ENCODE data around the gene PCDH1. TPM values are rescaled to one million over a fixed set of nuclear protein-coding genes. Genes with fewer than 3 reads are reported as not detected.

The PCDH1 gene
- total RNA-seq, 1 donor from 2014 or later, result 6.3 TPM

DNA sequence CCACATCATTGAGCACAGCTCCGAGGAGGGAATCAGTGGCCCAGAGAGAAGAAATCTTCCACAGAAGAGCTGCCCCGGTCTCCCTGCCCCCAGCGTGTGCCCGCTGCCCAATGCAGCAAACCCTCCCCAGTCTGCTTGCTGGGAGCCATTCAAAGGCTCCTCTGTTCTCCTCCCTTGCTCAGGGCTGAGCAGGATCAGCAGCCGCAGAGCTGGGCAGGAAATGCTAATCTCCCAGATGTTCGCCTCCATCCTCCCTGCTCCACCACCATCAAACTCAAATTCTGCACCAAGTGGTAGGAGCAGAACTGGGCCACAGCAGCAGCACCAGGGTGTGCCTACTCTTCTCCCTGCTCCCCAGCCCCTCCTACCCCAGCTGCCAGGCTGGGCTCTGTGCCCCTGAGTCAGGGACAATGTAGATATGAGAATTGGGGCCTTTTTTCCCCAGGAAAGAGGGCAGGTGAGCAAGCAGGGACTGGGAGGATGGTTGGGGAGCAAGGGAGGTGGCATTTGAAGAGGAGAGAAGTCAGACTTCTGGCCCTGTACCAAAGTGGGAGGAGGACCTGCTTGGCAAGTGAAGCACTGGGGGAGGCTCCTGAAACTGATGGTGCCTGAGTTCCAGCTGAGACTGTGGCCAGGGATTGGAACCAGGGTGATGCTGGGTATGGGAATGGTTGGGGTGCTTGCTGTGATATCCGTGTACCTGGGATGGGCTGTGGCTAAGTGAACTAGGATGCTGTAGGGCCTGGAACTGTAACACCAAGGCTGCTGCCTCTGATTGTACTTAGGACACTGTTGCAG is 1.9 kb upstream of the PCDH1 start:
- H3K27ac Mint-ChIP-seq (ENCODE audit: unreplicated experiment), result no peak overlapping the region
- H3K4me3 Mint-ChIP-seq (ENCODE audit: unreplicated experiment), result no peak overlapping the region
- H3K27me3 Mint-ChIP-seq (ENCODE audit: unreplicated experiment), result peaks cover 75% of the 10 kb centered on the region
- no peaks in the 10 kb centered on the region for H3K9me3 Mint-ChIP-seq (ENCODE audit: unreplicated experiment)
- peaks cover 25% of the 10 kb centered on the region for H3K4me1 Mint-ChIP-seq (ENCODE audit: unreplicated experiment)
- no peaks in the 10 kb centered on the region for H3K36me3 Mint-ChIP-seq (ENCODE audit: unreplicated experiment)
- no peak for DNase-seq (ENCODE audit: extremely low spot score, unreplicated experiment)
- TF ChIP-seq, protein P1, sequence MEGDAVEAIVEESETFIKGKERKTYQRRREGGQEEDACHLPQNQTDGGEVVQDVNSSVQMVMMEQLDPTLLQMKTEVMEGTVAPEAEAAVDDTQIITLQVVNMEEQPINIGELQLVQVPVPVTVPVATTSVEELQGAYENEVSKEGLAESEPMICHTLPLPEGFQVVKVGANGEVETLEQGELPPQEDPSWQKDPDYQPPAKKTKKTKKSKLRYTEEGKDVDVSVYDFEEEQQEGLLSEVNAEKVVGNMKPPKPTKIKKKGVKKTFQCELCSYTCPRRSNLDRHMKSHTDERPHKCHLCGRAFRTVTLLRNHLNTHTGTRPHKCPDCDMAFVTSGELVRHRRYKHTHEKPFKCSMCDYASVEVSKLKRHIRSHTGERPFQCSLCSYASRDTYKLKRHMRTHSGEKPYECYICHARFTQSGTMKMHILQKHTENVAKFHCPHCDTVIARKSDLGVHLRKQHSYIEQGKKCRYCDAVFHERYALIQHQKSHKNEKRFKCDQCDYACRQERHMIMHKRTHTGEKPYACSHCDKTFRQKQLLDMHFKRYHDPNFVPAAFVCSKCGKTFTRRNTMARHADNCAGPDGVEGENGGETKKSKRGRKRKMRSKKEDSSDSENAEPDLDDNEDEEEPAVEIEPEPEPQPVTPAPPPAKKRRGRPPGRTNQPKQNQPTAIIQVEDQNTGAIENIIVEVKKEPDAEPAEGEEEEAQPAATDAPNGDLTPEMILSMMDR (IDR thresholded peaks at IDR 0.05), result no peak

DNA sequence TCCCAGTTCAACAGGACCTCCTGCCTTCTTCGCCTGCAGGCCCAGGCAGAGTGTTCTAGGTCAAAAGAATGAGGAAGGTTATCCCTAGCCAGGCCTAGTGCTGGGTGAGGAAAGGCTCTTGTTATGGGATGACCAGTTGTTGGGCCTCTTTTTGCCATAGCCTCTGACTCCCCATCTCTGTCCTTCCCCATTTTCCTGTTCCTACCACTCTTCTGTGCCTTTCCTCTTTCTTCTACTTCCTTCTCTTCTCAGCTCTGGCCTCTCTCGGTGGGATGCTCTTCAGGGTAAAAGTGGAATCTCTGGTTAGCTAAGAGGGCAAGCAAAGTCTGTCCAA is 1.2 kb upstream of the PCDH1 start:
- no peak overlapping the region for H3K4me3 Mint-ChIP-seq (ENCODE audit: unreplicated experiment)
- H3K27ac Mint-ChIP-seq (ENCODE audit: unreplicated experiment), result no peak overlapping the region
- H3K36me3 Mint-ChIP-seq (ENCODE audit: unreplicated experiment), result no peaks in the 10 kb centered on the region
- TF ChIP-seq, protein P1 (IDR thresholded peaks at IDR 0.05), result no peak
- H3K4me1 Mint-ChIP-seq (ENCODE audit: unreplicated experiment), result peaks cover 25% of the 10 kb centered on the region
- peaks cover 75% of the 10 kb centered on the region for H3K27me3 Mint-ChIP-seq (ENCODE audit: unreplicated experiment)
- no peaks in the 10 kb centered on the region for H3K9me3 Mint-ChIP-seq (ENCODE audit: unreplicated experiment)
- DNase-seq (ENCODE audit: extremely low spot score, unreplicated experiment), result no peak

DNA sequence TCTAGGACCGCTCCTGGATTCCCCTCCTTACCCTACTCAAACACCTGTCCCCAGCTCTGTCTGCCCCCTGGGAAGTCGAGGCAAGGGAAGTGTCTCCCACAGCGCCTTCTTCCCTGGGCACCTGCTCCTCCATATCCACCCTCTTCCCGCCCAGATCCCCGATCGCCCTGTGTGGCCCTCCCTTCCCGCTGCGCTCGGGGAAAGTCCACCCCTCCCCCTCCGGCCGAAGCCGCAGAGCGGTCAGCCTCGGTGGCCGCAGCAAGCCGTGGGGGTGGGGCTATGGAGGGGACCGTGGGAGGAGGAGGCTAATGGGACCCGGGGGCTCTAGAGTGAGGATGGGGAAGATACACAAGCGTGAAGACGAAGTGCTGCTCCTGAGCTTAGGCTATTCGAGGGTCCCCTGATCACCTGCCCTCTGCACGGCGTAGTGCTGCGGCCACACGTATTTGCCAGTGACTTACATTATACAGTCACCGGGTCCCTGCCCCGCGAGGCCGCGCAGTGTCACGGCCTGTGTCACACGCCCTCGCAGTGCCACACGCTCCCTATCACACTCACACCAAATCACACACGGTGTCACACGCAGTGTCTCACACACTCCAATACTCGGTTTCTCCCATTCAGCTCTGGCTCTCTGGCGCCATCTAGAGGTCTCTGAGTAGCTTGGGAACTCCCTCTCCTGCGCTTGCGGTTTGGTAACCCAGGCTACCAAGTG is 658 bp upstream of the PCDH1 start:
- DNase-seq (ENCODE audit: extremely low spot score, unreplicated experiment), result peak; percentile 93
- Mint-ChIP-seq H3K36me3 (ENCODE audit: unreplicated experiment) (no peaks in the 10 kb centered on the region), H3K4me3 (ENCODE audit: unreplicated experiment) (peak overlapping the region; percentile 66), H3K9me3 (ENCODE audit: unreplicated experiment) (no peaks in the 10 kb centered on the region), H3K27ac (ENCODE audit: unreplicated experiment) (peak overlapping the region; percentile 58), H3K27me3 (ENCODE audit: unreplicated experiment) (peaks cover 75% of the 10 kb centered on the region), H3K4me1 (ENCODE audit: unreplicated experiment) (peaks cover 25% of the 10 kb centered on the region)
- TF ChIP-seq, protein P1 (IDR thresholded peaks at IDR 0.05), result peak; percentile 99

DNA sequence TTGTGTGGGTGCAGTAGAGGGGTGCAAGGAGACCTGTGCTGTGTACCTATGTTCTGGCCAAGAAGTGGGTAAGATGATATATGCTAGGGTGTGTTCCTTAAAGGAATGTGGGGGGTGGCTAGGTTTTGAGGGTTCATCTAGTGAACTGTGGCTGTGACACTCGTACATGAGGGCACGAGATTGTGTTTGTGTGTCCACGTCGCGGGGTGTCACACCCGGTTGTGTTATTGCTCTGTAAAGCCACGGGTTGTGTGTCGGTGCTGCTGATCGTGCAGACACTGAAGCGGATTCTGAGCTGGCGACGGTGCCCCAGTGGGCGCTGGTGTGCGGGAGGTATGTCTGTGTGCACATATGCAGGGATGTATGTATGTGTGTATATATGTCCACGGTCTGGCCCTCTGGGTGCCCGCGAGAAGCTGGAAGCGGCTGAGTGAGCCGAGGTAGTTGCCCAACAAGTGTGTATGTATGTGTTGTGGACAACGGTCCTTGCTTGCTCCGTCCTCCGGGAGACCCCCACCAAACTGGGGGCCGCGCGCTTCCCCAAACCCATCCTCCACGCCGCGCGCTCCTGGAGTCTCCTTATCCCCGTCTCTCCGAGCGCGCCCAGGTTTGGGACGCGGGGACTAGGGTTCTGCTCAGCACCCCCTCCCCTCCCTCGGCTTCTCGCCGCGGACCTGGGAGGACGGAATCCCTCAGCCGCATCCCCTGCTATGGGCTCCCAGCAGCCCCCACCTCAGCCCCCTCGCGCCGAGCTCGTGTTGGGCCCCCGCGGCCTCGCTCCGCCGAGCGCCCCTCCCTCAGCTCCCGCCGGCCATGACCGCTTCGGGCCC is 639 bp downstream of the PCDH1 start:
- no peak overlapping the region for H3K27ac Mint-ChIP-seq (ENCODE audit: unreplicated experiment)
- DNase-seq (ENCODE audit: extremely low spot score, unreplicated experiment), result no peak
- TF ChIP-seq, protein P1 (IDR thresholded peaks at IDR 0.05), result no peak
- H3K36me3 Mint-ChIP-seq (ENCODE audit: unreplicated experiment), result no peaks in the 10 kb centered on the region
- peak overlapping the region; percentile 84 for H3K4me3 Mint-ChIP-seq (ENCODE audit: unreplicated experiment)
- H3K27me3 Mint-ChIP-seq (ENCODE audit: unreplicated experiment), result peaks cover 75% of the 10 kb centered on the region
- H3K9me3 Mint-ChIP-seq (ENCODE audit: unreplicated experiment), result no peaks in the 10 kb centered on the region
- H3K4me1 Mint-ChIP-seq (ENCODE audit: unreplicated experiment), result peaks cover 25% of the 10 kb centered on the region
